Measurements from ENCODE around the gene OR4K14.
"Not testable (repeated sequence)": the region's sequence is repeated elsewhere in the genome, so short reads cannot be mapped to it uniquely, and the experiment has no call there.

OR4K14 gene

DNA sequence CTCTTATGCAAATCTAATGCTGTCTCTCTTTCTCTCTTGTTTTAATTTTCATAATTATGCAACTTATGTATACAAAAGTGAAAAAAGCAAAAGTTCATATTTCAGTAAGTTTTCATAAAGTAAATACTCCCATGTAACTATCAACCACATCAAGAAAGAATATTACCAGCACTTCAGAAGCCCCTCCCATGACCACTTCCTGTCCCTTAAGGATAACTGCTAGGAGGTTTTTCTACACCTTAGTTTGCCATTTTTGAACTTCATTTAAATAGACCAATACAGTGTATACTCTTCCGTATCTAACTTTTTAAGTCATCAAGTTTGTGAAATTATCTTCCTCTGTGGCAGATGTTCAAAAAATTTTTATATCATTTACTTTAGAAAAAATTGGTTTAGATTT is 44.3 kb downstream of the OR4K14 start:
- no peak overlapping the region for H3K27ac Mint-ChIP-seq
- H3K4me1 Mint-ChIP-seq = no peaks in the 10 kb centered on the region
- no peak overlapping the region for H3K4me3 Mint-ChIP-seq
- peaks cover 29% of the 10 kb centered on the region for H3K9me3 Mint-ChIP-seq
- TF ChIP-seq, protein P1, sequence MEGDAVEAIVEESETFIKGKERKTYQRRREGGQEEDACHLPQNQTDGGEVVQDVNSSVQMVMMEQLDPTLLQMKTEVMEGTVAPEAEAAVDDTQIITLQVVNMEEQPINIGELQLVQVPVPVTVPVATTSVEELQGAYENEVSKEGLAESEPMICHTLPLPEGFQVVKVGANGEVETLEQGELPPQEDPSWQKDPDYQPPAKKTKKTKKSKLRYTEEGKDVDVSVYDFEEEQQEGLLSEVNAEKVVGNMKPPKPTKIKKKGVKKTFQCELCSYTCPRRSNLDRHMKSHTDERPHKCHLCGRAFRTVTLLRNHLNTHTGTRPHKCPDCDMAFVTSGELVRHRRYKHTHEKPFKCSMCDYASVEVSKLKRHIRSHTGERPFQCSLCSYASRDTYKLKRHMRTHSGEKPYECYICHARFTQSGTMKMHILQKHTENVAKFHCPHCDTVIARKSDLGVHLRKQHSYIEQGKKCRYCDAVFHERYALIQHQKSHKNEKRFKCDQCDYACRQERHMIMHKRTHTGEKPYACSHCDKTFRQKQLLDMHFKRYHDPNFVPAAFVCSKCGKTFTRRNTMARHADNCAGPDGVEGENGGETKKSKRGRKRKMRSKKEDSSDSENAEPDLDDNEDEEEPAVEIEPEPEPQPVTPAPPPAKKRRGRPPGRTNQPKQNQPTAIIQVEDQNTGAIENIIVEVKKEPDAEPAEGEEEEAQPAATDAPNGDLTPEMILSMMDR (IDR thresholded peaks at IDR 0.05; ENCODE audit: unreplicated experiment in 3 of 3) = no peak
- no peaks in the 10 kb centered on the region for H3K36me3 Mint-ChIP-seq (ENCODE audit: low read depth)
- no peaks in the 10 kb centered on the region for H3K27me3 Mint-ChIP-seq (ENCODE audit: low read depth)

DNA sequence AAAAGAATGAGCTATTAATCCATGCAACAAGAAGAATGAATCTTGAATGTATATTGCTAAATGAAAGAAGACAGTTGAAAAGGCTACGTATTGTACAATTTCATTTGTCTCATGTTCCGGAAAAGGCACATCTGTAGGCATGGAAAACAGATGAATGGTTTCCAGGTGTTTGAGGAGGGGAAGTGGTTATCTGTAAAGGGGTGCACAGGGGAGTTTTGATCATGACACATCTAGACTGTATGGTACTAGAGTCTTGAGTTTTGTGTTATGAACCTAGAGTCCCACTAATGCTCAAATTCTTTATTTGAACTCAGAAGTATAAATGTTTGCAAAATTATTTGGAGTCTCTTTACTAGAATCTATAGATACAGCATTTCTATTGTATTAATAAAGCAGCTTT is 49.4 kb downstream of the OR4K14 start:
- not testable (repeated sequence) for H3K4me1 Mint-ChIP-seq; H3K27me3 Mint-ChIP-seq (ENCODE audit: low read depth); H3K4me3 Mint-ChIP-seq; H3K27ac Mint-ChIP-seq; H3K36me3 Mint-ChIP-seq (ENCODE audit: low read depth)
- H3K9me3 Mint-ChIP-seq = peaks cover 31% of the 10 kb centered on the region

Data from nephron (organoid).